HG03175 (cell line): ENCODE measurements around the gene EIF3J.
A peak's percentile ranks its signal among the peaks of the same experiment; 100 is the strongest.
"Not testable (repeated sequence)": the region's sequence is repeated elsewhere in the genome, so short reads cannot be mapped to it uniquely, and the experiment has no call there.

Experiments used
- ATAC-seq: cut with Tn5 transposase; IDR thresholded peaks from one replicate; pipeline ENCODE4 v1.9.1; 2021; ENCODE audit warnings: mild to moderate bottlenecking, moderate library complexity; ENCODE audit not compliant: unreplicated experiment

The EIF3J gene

GRCh38 chr15:44536962-44537734 is at the start of gene EIF3J:
Gene EIF3J, plus strand, starts transcription at chr15:44537147. Its CDS starts 48 bp downstream, at chr15:44537195.
- ATAC-seq = peak; percentile 89

GRCh38 chr15:44489464-44489863 is 47.5 kb upstream of the EIF3J start:
- ATAC-seq = no peak

- ATAC-seq = no peak
These were observed 46.3 kb upstream of the EIF3J start for GRCh38 chr15:44490622-44491021.

GRCh38 chr15:44492040-44492439 is 44.9 kb upstream of the EIF3J start:
- no peak for ATAC-seq

GRCh38 chr15:44492672-44493071 is 44.3 kb upstream of the EIF3J start:
- no peak for ATAC-seq

GRCh38 chr15:44495562-44495961 is 41.4 kb upstream of the EIF3J start:
- ATAC-seq = no peak

GRCh38 chr15:44500555-44500954 is 36.4 kb upstream of the EIF3J start:
- ATAC-seq = no peak

- ATAC-seq = no peak
These were observed 35.1 kb upstream of the EIF3J start for GRCh38 chr15:44501768-44502366.

- ATAC-seq = no peak
These were observed 20.5 kb upstream of the EIF3J start for GRCh38 chr15:44516436-44516835.

GRCh38 chr15:44519537-44519936 is 17.4 kb upstream of the EIF3J start:
- ATAC-seq = no peak

- ATAC-seq = no peak
These were observed 11.9 kb upstream of the EIF3J start for GRCh38 chr15:44525018-44525417.

- no peak for ATAC-seq
These were observed 9.7 kb upstream of the EIF3J start for GRCh38 chr15:44527241-44527640.

GRCh38 chr15:44529864-44530604 is 6.9 kb upstream of the EIF3J start:
- no peak for ATAC-seq

- no peak for ATAC-seq
These were observed 6.3 kb upstream of the EIF3J start for GRCh38 chr15:44530653-44531052.

GRCh38 chr15:44532275-44532674 is 4.7 kb upstream of the EIF3J start:
- ATAC-seq = not testable (repeated sequence)

GRCh38 chr15:44532689-44533088 is 4.3 kb upstream of the EIF3J start:
- ATAC-seq = no peak

GRCh38 chr15:44535092-44535491 is 1.9 kb upstream of the EIF3J start:
- no peak for ATAC-seq

- no peak for ATAC-seq
These were observed 1.2 kb upstream of the EIF3J start for GRCh38 chr15:44535523-44536301.

GRCh38 chr15:44536302-44536961 is 515 bp upstream of the EIF3J start:
- ATAC-seq = peak; percentile 65

GRCh38 chr15:44537735-44538240 is 841 bp downstream of the EIF3J start:
- ATAC-seq = no peak
